Measurements from ENCODE around the gene PBOV1.

The PBOV1 gene

GRCh38 chr6:138218449-138218848 lies at the start of gene PBOV1:
Gene PBOV1, minus strand, starts transcription at chr6:138218491. Its CDS starts 96 bp downstream, at chr6:138218395.
- no peak for DNase-seq

DNA sequence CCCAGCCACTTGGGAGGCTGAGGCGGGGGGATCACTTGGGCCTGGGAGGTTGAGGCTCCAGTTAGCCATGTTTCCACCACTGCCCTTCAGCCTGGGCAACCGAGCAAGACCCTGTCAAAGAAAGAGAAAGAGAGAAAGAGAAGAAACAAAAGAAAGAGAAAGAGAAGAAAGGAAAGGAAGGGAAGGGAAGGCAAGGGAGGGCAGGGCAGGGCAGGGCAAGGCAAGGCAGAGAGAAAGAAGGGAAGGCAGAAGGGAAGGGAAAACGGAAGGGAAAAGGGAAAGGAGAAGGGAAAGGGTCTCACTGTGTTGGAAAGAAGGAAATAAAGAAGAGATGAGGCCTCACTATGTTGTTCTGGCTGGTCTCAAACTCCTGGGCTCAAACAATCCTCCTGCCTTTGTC lies 47.8 kb upstream of the PBOV1 start:
- DNase-seq, result no peak

GRCh38 chr6:138264372-138264880 lies 46.1 kb upstream of the PBOV1 start:
- no peak for DNase-seq

- no peak for DNase-seq
These were observed 45.7 kb upstream of the PBOV1 start for GRCh38 chr6:138263963-138264362.

DNA sequence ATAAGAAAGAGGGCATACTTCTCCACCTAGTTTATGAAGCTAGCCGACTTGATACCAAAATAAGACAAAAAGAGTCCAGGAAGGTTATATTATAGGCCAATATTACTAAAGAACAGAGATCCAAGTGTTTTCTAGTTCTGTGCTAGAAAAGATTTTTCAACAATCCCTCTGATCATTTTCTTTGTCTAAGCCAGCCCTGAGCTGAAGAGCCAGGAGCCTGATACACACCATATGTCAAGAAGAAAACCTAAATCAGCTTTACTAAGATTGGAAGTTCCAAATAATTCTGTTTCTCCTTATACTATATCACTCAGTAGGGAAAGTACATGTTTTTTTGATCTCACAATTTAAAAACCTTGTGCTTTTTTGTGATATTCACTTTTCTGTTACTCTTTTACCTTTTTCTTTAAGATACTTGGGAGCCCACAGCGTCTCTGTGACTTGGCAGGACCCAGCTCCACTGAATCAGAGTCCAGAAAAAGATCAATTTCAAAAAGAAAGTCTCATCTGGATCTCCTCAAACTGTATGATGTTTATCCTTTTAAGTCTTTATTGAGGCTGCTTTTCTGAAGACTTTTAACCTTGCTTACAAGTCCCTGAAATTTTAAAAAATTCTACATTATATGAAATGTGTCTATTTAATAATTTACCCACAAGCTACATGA lies 43.0 kb upstream of the PBOV1 start:
- DNase-seq, result no peak

- no peak for DNase-seq
These were observed 40.7 kb upstream of the PBOV1 start for GRCh38 chr6:138258991-138259390.

DNA sequence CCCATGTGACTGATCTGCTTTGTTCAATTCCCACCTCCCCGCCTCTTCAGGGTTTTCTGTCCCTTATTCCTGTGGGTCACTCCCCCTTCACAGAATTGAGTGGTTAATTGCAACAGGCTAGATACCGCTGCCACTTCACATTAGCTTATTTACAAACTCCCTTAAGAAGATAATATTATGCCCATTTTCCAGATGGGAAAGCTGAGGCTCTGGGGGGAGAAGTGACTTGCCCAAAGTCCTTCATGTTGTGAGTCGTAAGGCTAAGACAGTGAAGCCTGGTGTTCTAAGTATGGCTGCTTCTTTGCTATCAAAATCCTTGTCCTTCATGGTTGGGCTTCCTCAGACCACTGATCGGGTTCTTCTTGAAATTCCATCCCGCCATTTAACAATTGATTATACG lies 39.9 kb upstream of the PBOV1 start:
- DNase-seq, result no peak

GRCh38 chr6:138257638-138258040 lies 39.3 kb upstream of the PBOV1 start:
- DNase-seq, result no peak

DNA sequence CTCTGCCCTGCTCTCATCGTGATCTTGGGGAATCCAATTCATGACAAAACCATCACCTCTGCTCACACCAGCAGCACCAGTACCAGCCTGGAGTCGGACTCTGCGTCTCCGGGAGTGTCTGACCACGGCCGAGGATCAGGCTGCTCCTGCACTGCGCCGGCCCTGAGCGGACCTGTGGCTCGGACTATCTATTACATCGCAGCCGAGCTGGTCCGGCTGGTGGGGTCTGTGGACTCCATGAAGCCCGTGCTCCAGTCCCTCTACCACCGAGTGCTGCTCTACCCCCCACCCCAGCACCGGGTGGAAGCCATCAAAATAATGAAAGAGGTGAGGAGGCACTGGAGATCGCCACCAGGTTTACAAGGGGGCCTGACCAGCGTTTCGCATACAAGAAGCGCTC lies 37.2 kb upstream of the PBOV1 start:
- DNase-seq, result no peak

DNA sequence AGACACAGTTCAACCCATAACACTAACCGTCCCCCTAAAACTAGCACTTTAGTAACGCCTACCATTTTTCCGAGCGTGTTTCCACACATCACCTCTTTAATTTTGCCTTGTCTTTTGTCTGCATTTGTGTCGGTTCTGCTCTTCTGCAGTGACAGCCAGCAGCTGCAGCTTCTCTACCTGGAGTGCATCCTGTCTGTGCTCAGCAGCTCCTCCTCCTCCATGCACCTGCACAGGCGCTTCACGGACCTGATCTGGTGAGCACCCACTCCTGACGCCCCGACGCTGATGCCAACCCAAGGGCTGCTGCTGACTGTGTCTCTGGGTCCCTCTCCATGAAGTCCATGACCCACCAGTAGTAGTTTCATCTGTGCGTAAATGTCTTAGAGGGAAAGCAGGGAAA lies 35.4 kb upstream of the PBOV1 start:
- DNase-seq, result no peak

DNA sequence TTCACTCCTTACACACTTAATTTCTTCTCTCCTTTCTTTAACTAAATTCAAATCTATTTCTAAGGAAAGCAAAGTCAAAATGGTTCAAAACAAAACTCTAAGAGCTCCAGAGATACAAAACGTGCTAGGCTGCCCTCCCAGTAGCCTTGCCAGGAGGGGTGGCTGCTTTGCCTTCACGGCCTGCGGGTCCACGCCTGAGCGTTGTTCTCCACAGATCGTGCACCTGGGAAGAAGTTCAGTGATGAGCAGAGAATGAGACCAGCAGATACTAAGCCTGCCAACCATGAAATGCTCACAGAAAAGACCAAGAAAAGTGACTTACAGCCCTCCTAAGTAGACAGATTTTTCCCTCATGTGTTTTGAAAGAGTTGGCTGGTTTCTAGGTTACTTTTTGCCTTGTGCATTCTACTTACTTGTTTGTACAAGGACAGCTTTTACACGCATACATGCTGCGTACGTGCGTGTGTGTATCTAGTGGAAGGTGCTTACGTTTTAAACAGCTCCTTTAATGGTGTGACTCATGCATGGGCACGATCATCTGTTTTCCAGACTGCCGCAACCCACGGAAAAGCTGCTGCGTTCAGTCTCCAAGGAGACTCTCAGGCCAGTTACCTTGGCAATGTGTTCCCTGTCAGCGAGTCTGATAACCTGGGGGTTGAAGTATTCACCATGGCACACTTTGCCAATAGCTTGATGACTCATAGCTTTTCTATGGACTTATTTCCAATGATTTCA lies 32.4 kb upstream of the PBOV1 start:
- no peak for DNase-seq

DNA sequence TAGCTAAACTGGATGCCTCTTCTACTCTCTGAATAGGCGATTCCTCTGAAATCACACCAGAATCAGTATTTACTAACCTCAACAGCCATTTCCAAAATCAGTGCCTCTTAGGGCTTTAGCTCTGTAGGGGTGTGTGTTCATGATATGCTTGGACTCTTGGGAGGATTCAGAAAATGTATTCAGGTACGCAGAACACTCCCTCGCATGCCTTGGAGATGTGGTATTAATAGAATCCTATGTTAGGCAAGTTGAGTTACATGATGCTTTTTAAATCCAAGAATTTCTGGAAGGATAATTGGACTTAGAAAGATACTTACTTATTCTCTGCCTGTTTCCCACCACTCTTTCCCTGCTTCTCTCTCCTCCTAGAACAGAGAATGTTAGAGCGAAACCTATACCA lies 31.8 kb upstream of the PBOV1 start:
- DNase-seq, result no peak

DNA sequence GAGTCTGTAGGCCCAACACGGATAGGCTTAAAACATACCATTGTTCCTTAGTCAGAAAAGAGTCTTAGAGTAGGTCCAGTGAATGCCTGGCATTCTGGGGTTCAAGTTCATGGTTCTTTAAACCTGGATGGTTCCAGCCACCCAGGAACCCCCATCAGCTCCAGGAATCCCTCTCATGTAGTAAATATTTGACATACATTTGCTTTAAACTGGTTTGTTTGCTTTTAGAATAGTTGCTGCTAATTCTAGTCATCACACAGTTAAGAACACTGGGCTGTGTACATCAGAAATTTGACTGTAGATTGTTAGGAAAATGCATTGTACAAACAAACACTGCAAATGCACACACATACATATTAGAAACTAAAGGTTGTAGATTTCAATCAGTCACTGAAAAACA lies 30.6 kb upstream of the PBOV1 start:
- no peak for DNase-seq

DNA sequence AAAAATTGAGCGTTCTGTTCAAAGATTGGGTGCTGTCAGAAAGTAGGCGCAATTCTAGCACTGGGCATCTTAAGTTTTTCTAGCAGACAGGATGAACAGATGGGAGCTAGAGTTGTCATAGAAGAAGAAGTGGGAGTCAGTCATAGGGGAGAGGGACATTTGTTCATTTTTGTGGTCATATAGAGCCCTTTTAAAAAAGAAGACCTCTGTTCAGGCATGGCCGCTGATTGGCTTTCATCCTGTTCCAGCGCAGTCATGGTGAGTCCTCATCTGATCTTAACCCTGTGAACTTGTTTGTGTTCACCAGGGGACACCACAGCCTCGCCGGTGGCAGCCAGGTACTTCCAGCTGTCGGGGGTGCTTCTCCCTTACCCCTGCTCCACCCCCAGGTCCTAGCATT lies 29.7 kb upstream of the PBOV1 start:
- no peak for DNase-seq

- no peak for DNase-seq
These were observed 28.6 kb upstream of the PBOV1 start for GRCh38 chr6:138246650-138247440.

- no peak for DNase-seq
These were observed 27.5 kb upstream of the PBOV1 start for GRCh38 chr6:138245751-138246150.

DNA sequence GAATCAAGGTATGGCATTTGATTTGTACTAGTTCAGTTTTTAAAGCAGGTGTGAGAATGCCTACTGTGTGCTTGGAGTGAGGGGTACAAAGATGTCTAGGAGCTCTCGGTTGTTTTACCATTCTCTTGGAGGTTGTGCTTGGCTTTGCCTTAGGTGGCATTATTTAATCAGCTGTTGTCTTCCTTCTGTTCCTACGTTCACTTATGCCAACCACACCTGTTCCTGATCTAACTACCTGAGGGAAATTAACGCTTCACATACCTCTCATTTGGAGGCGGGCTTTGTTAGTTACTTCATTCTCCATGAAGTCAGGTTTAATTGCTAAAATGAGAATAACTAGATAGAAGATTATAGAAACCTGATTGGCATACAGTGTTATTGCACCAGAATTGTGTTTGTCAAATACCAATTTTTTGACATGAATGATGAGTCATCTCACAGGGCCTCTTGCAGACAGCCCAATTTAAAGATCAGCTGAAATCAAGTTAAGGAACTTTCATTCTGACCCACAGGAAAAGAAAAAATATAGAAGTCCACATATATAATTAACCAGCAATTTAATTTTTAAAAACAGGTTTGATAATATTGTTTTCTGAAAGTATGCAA lies 24.8 kb upstream of the PBOV1 start:
- DNase-seq, result no peak

DNA sequence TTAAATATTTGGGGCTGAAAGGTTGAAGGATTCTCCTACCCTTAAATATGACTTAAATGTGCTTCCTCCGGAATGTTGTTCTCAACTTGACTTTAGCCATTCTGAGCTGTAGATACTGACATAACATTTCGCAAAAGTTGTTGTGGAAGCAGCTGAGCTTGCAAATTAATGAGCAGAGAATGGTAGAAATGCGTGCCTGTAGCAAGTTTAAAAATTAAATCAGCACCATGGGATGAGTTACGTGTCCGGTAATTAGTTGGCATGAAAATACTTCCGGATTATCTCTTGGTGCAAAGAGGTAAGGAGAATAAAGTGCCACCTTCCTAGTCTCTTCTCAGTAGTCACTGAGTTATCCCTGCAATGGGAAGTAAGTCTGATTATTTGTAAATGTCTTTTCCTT lies 23.6 kb upstream of the PBOV1 start:
- no peak for DNase-seq

- no peak for DNase-seq
These were observed 23.1 kb upstream of the PBOV1 start for GRCh38 chr6:138241381-138241780.

DNA sequence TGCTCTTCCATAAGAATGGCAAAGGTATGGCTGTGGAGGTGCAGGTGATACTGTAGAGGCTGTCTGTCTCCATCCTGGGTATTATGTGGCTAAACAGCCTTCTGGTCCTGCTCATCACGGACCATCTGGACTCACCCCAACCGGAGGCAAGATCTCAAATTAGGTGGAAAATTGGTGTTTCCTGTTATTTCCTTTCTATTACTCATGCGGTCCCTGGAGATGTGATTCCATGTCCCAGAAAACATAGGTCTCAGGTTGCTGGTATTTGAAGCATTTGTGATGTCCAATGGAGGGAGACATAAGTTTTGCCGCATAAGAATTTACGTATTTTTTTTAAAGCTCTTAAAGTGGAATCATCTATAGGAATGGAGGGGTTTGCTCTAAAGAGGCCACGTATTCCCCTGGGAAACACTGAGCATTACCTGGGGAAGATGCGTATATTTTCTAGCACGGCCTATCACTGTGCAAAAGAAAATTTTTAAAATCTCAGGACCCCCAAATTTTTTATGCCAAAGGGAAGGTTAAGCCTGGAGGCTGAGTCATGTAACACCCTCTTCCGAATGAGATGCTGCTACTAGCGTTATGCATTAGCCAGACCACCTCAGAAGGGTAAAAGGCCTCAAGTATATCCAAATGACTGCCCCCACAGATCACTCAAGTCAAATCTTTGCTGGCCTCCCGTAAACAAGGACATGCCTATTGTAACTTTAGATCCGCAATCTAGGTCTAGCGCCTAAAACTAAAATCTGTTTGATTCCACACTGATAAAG lies 22.4 kb upstream of the PBOV1 start:
- DNase-seq, result no peak

- DNase-seq, result no peak
These were observed 21.5 kb upstream of the PBOV1 start for GRCh38 chr6:138239774-138240173.

DNA sequence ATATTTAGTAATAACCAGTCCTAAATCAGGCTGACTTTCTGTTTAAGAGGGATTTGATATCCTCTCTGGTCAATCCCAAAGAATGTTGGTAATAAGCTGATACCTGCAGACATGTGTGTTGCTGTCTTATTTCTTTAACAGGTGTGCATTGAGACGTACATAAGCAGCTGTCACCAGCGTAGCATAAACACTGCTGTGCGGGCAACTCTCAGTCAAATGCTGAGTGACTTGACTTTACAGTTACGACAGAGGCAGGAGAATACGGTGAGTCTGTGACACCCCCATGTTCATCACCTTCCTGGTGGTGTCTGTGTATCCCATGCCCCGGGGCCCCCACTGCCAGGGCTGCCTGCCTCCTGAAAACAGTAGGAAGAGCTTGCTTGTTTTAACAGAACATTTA lies 20.1 kb upstream of the PBOV1 start:
- DNase-seq, result no peak

DNA sequence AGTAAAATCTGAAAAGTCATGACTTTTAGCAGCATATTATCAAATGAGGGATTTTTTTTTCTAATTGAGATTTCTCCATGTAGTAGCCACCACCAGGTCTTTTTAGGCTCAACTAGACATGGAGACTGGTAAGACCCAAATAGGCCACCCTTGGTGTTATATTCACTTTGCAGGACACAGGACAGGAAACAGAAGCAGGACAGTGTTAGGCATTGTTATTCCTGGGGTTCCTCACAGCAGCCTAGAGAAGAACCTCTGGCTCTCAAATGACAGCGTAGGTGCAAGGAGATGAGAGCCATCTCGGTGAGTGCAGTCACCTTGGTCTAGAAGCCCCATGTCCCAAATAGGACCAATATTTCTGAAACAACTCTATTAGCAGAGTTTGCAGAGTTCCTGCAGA lies 19.2 kb upstream of the PBOV1 start:
- no peak for DNase-seq
